HCT116 (cell line): ENCODE results near the gene CDK19. TPM values are rescaled to one million over a fixed set of nuclear protein-coding genes. Genes with fewer than 3 reads are reported as not detected.

ENCODE experiments used
- ATAC-seq: fragments of 200-7000 bp; cut with Tn5 transposase; 2 replicates; pipeline ENCODE4 v1.9.1; 2020; ENCODE audit warnings: mild to moderate bottlenecking, moderate library complexity
- BruUV-seq: library from RNA; stranded (reverse); fragments of 400-500 nt; replicated peaks from 2 replicates; lab custom pipeline; 2021; lab: Mats Ljungman, UMichigan
- CTCF ChIA-PET: fragments of 300-600 bp; sonication (Branson Sonifier 250); formaldehyde crosslinking; loops from one replicate; lab custom pipeline; 2021; ENCODE audit warnings: antibody characterized with exemption; lab: Charles Lee
- POLR2A ChIA-PET: fragments of 300-600, 350-600 bp; sonication (Branson Sonifier 250); formaldehyde crosslinking; loops from one replicate; lab custom pipeline; 2021; ENCODE audit warnings: antibody characterized with exemption; lab: Charles Lee
- RAD21 ChIA-PET, 2 experiments: fragments of 300-600 bp; sonication (Branson Sonifier 250); formaldehyde crosslinking; loops; one replicate each; lab custom pipeline; 2023; ENCODE audit warnings: low total read pairs in 2 of 2; ENCODE audit not compliant: uncharacterized antibody in 2 of 2, unreplicated experiment in 2 of 2, low non-redundant PET in 1 of 2; lab: Charles Lee
- DNase-seq: peaks from one replicate; pipeline ENCODE4 v3.0.0-alpha.2; 2010; ENCODE audit warnings: low read depth, low spot score
- H2AFZ ChIP-seq: fragments of 200-600 bp; shearing (Covaris generic), sonication (generic); 2 replicates; pipeline ENCODE4 v1.6.1; 2017; ENCODE audit warnings: low read depth, mixed run types, mixed read lengths, antibody characterized with exemption, low read length; ENCODE audit not compliant: poor library complexity, severe bottlenecking
- H3K27ac ChIP-seq: 2 replicates; pipeline ENCODE4 v1.5.1; 2012; ENCODE audit warnings: low read depth, low read length
- H3K27me3 ChIP-seq: fragments of 200-600 bp; sonication (generic); 2 replicates; pipeline ENCODE4 v1.6.1; 2016; ENCODE audit warnings: mixed run types, low read length, mixed read lengths; ENCODE audit not compliant: insufficient read depth
- H3K36me3 ChIP-seq, 2 experiments: fragments of 200-500 bp in 1 of 2; fragments of 200-600 bp in 1 of 2; sonication (Bioruptor generic) in 1 of 2; sonication (generic) in 1 of 2; 2 replicates each; pipeline versions ENCODE4 v1.5.1 to v1.6.1; 2014 to 2016; ENCODE audit warnings: low read length in 2 of 2, inconsistent platforms in 1 of 2, mixed read lengths in 1 of 2, mixed run types in 1 of 2; ENCODE audit not compliant: insufficient read depth in 2 of 2, control insufficient read depth in 1 of 2
- H3K4me1 ChIP-seq, 2 experiments: fragments of 200-600 bp in 1 of 2; sonication (generic) in 1 of 2; 2 replicates each; pipeline versions ENCODE4 v1.5.1 to v1.6.1; 2012 to 2017; ENCODE audit warnings: low read length in 2 of 2, inconsistent platforms in 1 of 2, mild to moderate bottlenecking in 1 of 2, mixed read lengths in 1 of 2, mixed run types in 1 of 2, moderate library complexity in 1 of 2; ENCODE audit not compliant: insufficient read depth in 2 of 2, control insufficient read depth in 1 of 2
- H3K4me2 ChIP-seq: fragments of 200-600 bp; sonication (generic); 2 replicates; pipeline ENCODE4 v1.6.1; 2017; ENCODE audit warnings: mixed run types, low read length, mixed read lengths
- H3K4me3 ChIP-seq, 2 experiments: fragments of 200-600 bp in 1 of 2; sonication (generic) in 1 of 2; replicated peaks in 1 of 2; 2 replicates each; pipeline ENCODE4 v1.5.1; 2011 to 2016; ENCODE audit warnings: low read length in 2 of 2, control low read depth in 1 of 2, low read depth in 1 of 2, mild to moderate bottlenecking in 1 of 2, mixed read lengths in 1 of 2, mixed run types in 1 of 2
- H3K79me2 ChIP-seq: fragments of 200-600 bp; sonication (generic); 2 replicates; pipeline ENCODE4 v1.6.1; 2017; ENCODE audit warnings: mild to moderate bottlenecking, mixed run types, low read length, moderate library complexity, mixed read lengths; ENCODE audit not compliant: insufficient read depth
- H3K9ac ChIP-seq: fragments of 200-600 bp; sonication (generic); 2 replicates; pipeline ENCODE4 v1.6.1; 2016; ENCODE audit warnings: low read length, mixed read lengths
- H3K9me2 ChIP-seq: fragments of 200-600 bp; sonication (generic), shearing (Covaris generic); 2 replicates; pipeline ENCODE4 v1.6.1; 2017; ENCODE audit warnings: mixed run types, mild to moderate bottlenecking, moderate library complexity; ENCODE audit not compliant: insufficient read depth
- H3K9me3 ChIP-seq, 2 experiments: fragments of 200-500 bp in 1 of 2; fragments of 200-600 bp in 1 of 2; sonication (Bioruptor generic) in 1 of 2; sonication (generic) in 1 of 2; 2 replicates each; pipeline ENCODE4 v1.6.1; 2014 to 2017; ENCODE audit warnings: low read length in 2 of 2, mixed read lengths in 2 of 2, inconsistent platforms in 1 of 2, low read depth in 1 of 2, mild to moderate bottlenecking in 1 of 2, mixed run types in 1 of 2, moderate library complexity in 1 of 2; ENCODE audit not compliant: control insufficient read depth in 1 of 2, insufficient read depth in 1 of 2
- H4K20me1 ChIP-seq: fragments of 200-600 bp; sonication (generic), shearing (Covaris generic); 2 replicates; pipeline ENCODE4 v1.6.1; 2017; ENCODE audit warnings: mixed run types, mild to moderate bottlenecking, moderate library complexity; ENCODE audit not compliant: insufficient read depth
- CBX3 ChIP-seq: IDR thresholded peaks from 2 replicates; pipeline ENCODE4 v1.6.1; 2012; ENCODE audit warnings: low read depth
- CEBPB ChIP-seq: IDR thresholded peaks from 2 replicates; pipeline ENCODE4 v1.6.1; 2012; ENCODE audit warnings: low read depth
- CTCF ChIP-seq, 3 experiments: fragments of 200-600 bp in 1 of 3; sonication (generic) in 1 of 3; IDR thresholded peaks in 2 of 3; conservative IDR thresholded peaks in 1 of 3; 2 replicates each; pipeline ENCODE4 v1.5.1; 2012 to 2017; ENCODE audit warnings: low read depth in 2 of 3, low read length in 2 of 3, antibody characterized with exemption in 1 of 3, borderline replicate concordance in 1 of 3, control low read depth in 1 of 3, mild to moderate bottlenecking in 1 of 3, mixed read lengths in 1 of 3, mixed run types in 1 of 3, moderate library complexity in 1 of 3; ENCODE audit not compliant: insufficient read depth in 1 of 3
- EGR1 ChIP-seq: IDR thresholded peaks from 2 replicates; pipeline ENCODE4 v1.6.1; 2012; ENCODE audit warnings: low read depth
- EZH2 ChIP-seq: fragments of 200-600 bp; sonication (generic); IDR thresholded peaks from 2 replicates; pipeline ENCODE4 v1.6.1; 2017; ENCODE audit warnings: antibody characterized with exemption, mixed run types
- JUND ChIP-seq: IDR thresholded peaks from 2 replicates; pipeline ENCODE4 v1.6.1; 2012
- POLR2A ChIP-seq: IDR thresholded peaks from 2 replicates; pipeline ENCODE4 v1.7.0; 2011; ENCODE audit warnings: borderline replicate concordance; ENCODE audit not compliant: insufficient read depth, insufficient read length; ENCODE audit errors: extremely low read depth
- POLR2AphosphoS5 ChIP-seq: IDR thresholded peaks from 2 replicates; pipeline ENCODE4 v1.6.1; 2011; ENCODE audit warnings: mild to moderate bottlenecking, low read depth, low read length, moderate library complexity
- SIN3A ChIP-seq: IDR thresholded peaks from 2 replicates; pipeline ENCODE4 v1.6.1; 2012; ENCODE audit warnings: low read depth
- SP1 ChIP-seq: IDR thresholded peaks from 2 replicates; pipeline ENCODE4 v1.6.1; 2012; ENCODE audit warnings: low read depth
- SRF ChIP-seq: IDR thresholded peaks from 2 replicates; pipeline ENCODE4 v1.6.1; 2012; ENCODE audit warnings: low read depth
- YY1 ChIP-seq: IDR thresholded peaks from 2 replicates; pipeline ENCODE4 v1.6.1; 2011; ENCODE audit warnings: low read length, low read depth, moderate library complexity, mild to moderate bottlenecking; ENCODE audit not compliant: insufficient replicate concordance; ENCODE audit errors: extremely low read depth
- ZFX ChIP-seq: fragments of 450-650 bp; IDR thresholded peaks from 2 replicates; pipeline ENCODE4 v1.6.1; 2017
- ZNF274 ChIP-seq: fragments of 200-500 bp; sonication (Bioruptor generic); IDR thresholded peaks from 2 replicates; pipeline ENCODE4 v1.6.1; 2014; ENCODE audit warnings: mild to moderate bottlenecking, low read depth, low read length, inconsistent platforms
- intact Hi-C: fragments of 100-400 bp; cut with micrococcal nuclease; formaldehyde crosslinking; loops from 2 replicates; pipeline ENCODE4 v1.10.0; 2022
- total RNA-seq: library from RNA; stranded (reverse); gene quantifications from one replicate; pipeline ENCODE4 v1.2.1, GENCODE V29; 2021; ENCODE audit not compliant: unreplicated experiment
- TF ChIP-seq, protein P1 (sequence below): IDR thresholded peaks from 2 replicates; pipeline ENCODE4 v1.6.1; 2012
- TF ChIP-seq, protein P2 (sequence below): IDR thresholded peaks from 2 replicates; pipeline ENCODE4 v1.6.1; 2012

CDK19 gene
- total RNA-seq, 1 experiment from 2014 or later, result 20.0 TPM

DNA sequence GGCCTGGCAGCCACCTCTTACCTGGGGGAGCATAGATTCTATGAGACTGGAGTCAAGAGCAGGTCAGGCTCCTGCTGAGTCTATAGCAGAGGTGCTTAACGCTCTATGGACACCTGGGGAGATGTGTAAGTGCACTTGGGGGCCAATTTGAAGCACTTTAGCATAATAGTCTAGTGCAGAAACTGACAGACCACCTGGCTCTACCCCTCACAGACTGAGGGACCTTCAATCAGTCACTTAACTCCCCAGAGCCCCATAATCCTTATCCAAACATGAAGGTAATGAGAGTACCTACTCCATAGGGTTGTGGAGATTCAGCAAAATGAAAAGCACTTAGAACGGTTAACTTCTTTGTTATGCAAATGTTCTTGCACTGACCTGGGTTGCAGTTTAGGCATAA lies 251.6 kb downstream of the CDK19 start:
- Histone ChIP-seq H3K4me3 (no peak overlapping the region), H3K27ac (no peak overlapping the region), H3K27me3 (no peaks in the 10 kb centered on the region), H3K4me2 (no peak overlapping the region), H3K9ac (no peak overlapping the region), H2AFZ (no peak overlapping the region), H3K9me3 (no peaks in the 10 kb centered on the region), H3K36me3 (no peaks in the 10 kb centered on the region), H3K4me1 (peaks cover 7 to 11% of the 10 kb centered on the region in 2 experiments), H3K79me2 (no peaks in the 10 kb centered on the region), H3K9me2 (no peaks in the 10 kb centered on the region), H4K20me1 (no peaks in the 10 kb centered on the region)
- no peak for DNase-seq
- intact Hi-C loops, result no loop called here
- TF ChIP-seq SP1 (no peak), CTCF (IDR thresholded peaks at IDR 0.05 in 2 of 3, conservative IDR thresholded peaks at IDR 0.05 in 1 of 3; ENCODE audit: borderline replicate concordance in 1 of 3, insufficient read depth in 1 of 3, low read depth in 2 of 3, low read length in 2 of 3) (no peak)
- ChIA-PET RAD21 (no interaction called here), CTCF (no interaction called here), POLR2A (no interaction called here)
- no TSS peak for BruUV-seq
- ATAC-seq, result no peak

DNA sequence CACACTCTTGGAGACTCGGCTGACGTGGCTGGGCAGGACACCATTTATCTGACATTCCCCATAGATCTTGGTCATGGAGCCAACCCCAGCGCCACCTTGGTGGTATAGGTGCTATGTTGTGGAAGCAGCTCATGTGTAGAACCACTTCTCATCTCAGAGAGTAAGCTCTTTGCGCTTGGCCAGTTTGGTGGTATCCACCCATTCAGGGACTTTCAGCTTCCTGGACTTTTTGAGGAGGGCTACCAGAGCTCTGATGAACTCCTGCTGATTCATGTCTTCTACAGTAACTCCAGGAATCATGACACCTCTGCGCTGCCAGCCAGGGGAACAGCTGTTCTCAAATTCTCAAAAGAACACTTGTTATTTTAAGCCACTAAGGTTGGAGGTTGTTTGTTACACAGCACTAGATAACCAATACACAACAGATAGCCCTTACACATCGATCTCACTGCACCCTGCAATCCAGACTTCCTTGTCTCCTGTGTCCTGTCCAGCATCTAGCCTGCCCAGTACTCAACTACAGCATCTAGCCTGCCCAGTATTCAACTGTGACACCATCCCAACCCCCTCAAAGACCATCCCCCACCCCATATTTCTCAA lies 252.9 kb downstream of the CDK19 start:
- DNase-seq, result no peak
- Histone ChIP-seq H3K36me3 (no peaks in the 10 kb centered on the region), H4K20me1 (no peaks in the 10 kb centered on the region), H3K4me1 (peaks cover 7 to 11% of the 10 kb centered on the region in 2 experiments), H3K79me2 (no peaks in the 10 kb centered on the region), H3K9me2 (no peaks in the 10 kb centered on the region), H2AFZ (no peak overlapping the region), H3K9ac (no peak overlapping the region), H3K27me3 (no peaks in the 10 kb centered on the region), H3K27ac (no peak overlapping the region), H3K4me2 (no peak overlapping the region), H3K9me3 (no peaks in the 10 kb centered on the region), H3K4me3 (no peak overlapping the region)
- intact Hi-C loops, result no loop called here
- ChIA-PET POLR2A (no interaction called here), RAD21 (no interaction called here), CTCF (no interaction called here)
- BruUV-seq, result no TSS peak
- ATAC-seq, result no peak
- TF ChIP-seq, protein P1, sequence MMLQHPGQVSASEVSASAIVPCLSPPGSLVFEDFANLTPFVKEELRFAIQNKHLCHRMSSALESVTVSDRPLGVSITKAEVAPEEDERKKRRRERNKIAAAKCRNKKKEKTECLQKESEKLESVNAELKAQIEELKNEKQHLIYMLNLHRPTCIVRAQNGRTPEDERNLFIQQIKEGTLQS, result no peak
- no peak for TF ChIP-seq EZH2
- TF ChIP-seq POLR2AphosphoS5, result no peak
- no peak for TF ChIP-seq ZFX
- TF ChIP-seq POLR2A, result no peak
- TF ChIP-seq EGR1, result no peak
- no peak for TF ChIP-seq SP1
- TF ChIP-seq JUND, result no peak
- TF ChIP-seq YY1, result no peak
- TF ChIP-seq ZNF274, result no peak
- TF ChIP-seq CBX3, result no peak
- TF ChIP-seq, protein P2, sequence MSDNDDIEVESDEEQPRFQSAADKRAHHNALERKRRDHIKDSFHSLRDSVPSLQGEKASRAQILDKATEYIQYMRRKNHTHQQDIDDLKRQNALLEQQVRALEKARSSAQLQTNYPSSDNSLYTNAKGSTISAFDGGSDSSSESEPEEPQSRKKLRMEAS, result no peak
- no peak for TF ChIP-seq SIN3A
- TF ChIP-seq SRF, result no peak
- no peak for TF ChIP-seq CEBPB
